Measurements from ENCODE around the gene TTC34.

- TF ChIP-seq ZNF263 (CRISPR knock-in tag; IDR thresholded peaks at IDR 0.05) (no peak), CTCF (CRISPR knock-in tag; IDR thresholded peaks at IDR 0.05) (no peak), ZNF772 (CRISPR knock-in tag; IDR thresholded peaks at IDR 0.05) (no peak), POLR2A (IDR thresholded peaks at IDR 0.05; ENCODE audit: insufficient read depth in 1 of 2, low read depth in 2 of 2, low read length in 2 of 2) (no peak), IRF1 (CRISPR knock-in tag; IDR thresholded peaks at IDR 0.05; ENCODE audit: low read depth) (no peak), ZNF460 (CRISPR knock-in tag; IDR thresholded peaks at IDR 0.05; ENCODE audit: borderline replicate concordance) (no peak)
These were observed 10.0 kb upstream of the TTC34 start for GRCh38 chr1:2811533-2811918.

Data from HepG2 (cell line).